Measurements from ENCODE around the gene LRRC8E. TPM values are rescaled to one million over a fixed set of nuclear protein-coding genes. Genes with fewer than 3 reads are reported as not detected.

The LRRC8E gene
- total RNA-seq, 2 experiments from 2014 or later = not detected

Other genes with a start within 250 kb of the LRRC8E start
- gene RETN, start 219.5 kb upstream of the LRRC8E start, total RNA-seq = not detected
- not detected for gene MCEMP1, start 211.4 kb upstream of the LRRC8E start, total RNA-seq
- 100 to 1,000 TPM; 105 to 106 TPM for gene TRAPPC5, start 207.7 kb upstream of the LRRC8E start, total RNA-seq
- gene FCER2, start 186.4 kb upstream of the LRRC8E start, total RNA-seq = under 1 TPM; 0.23 to 0.30 TPM
- not detected for gene CLEC4G, start 156.4 kb upstream of the LRRC8E start, total RNA-seq
- gene CD209, start 141.0 kb upstream of the LRRC8E start, total RNA-seq = not detected
- not detected for gene CLEC4M, start 125.3 kb upstream of the LRRC8E start, total RNA-seq
- gene EVI5L, start 58.3 kb upstream of the LRRC8E start, total RNA-seq = 10 to 100 TPM in 1 of 2 experiments, 1 to 10 TPM in 1; 9.7 to 11.2 TPM
- gene PRR36, start 14.1 kb upstream of the LRRC8E start, total RNA-seq = under 1 TPM; 0.10 to 0.15 TPM
- 10 to 100 TPM; 44.1 to 45.6 TPM for gene MAP2K7, start 15.4 kb downstream of the LRRC8E start, total RNA-seq
- gene TGFBR3L, start 26.3 kb downstream of the LRRC8E start, total RNA-seq = 1 to 10 TPM in 1 of 2 experiments, under 1 TPM in 1; 0.79 to 1.4 TPM
- gene SNAPC2, start 31.8 kb downstream of the LRRC8E start, total RNA-seq = 10 to 100 TPM; 18.6 to 19.1 TPM
- gene CTXN1, start 37.6 kb downstream of the LRRC8E start, total RNA-seq = not detected
- gene TIMM44, start 55.2 kb downstream of the LRRC8E start, total RNA-seq = 10 to 100 TPM; 44.0 to 59.9 TPM
- 100 to 1,000 TPM; 109 TPM for gene ELAVL1, start 117.1 kb downstream of the LRRC8E start, total RNA-seq
- gene CCL25, start 164.2 kb downstream of the LRRC8E start, total RNA-seq = 1 to 10 TPM; 5.2 to 7.4 TPM

All from activated CD4-positive, alpha-beta T cell treated with anti-CD3 and anti-CD28 coated beads, Interleukin-2, amount 10 ng/mL, durations not matched to agents 7 days and 5 days (primary cell).